ENCODE results near the gene PADI1. TPM values are rescaled to one million over a fixed set of nuclear protein-coding genes. Genes with fewer than 3 reads are reported as not detected.
"Not testable (repeated sequence)": the region's sequence is repeated elsewhere in the genome, so short reads cannot be mapped to it uniquely, and the experiment has no call there.

Gene PADI1
- total RNA-seq, 6 experiments from 2014 or later = 0.44 to 1.4 (median 0.92) TPM; not detected in 2

- H3K4me1 ChIP-seq = peaks cover 0 to 5% (median 0%) of the 10 kb centered on the region in 4 donors
- intact Hi-C loops (cut with DNase I) = loop anchor here (5.0 kb wide), 2 partner anchors 173 to 178 kb away; no protein-coding TSS in a partner anchor
- DNase-seq (no peak), ATAC-seq (no peak)
- no peaks in the 10 kb centered on the region for H3K9me3 ChIP-seq
- no peaks in the 10 kb centered on the region for H3K36me3 ChIP-seq
- WGBS (ENCODE audit: insufficient coverage, low coverage, low lambda C conversion rate, missing lambda C conversion rate) = 74% methylated on average over 8 of the region's 9 CpGs
- no peak for TF ChIP-seq CTCF (IDR thresholded peaks at IDR 0.05)
- TF ChIP-seq POLR2A (IDR thresholded peaks at IDR 0.05) = no peak
- H3K27me3 ChIP-seq = no peaks in the 10 kb centered on the region
- no peak overlapping the region for H3K4me3 ChIP-seq
- no peak overlapping the region for H3K27ac ChIP-seq
Measured at GRCh38 chr1:17235135-17235885, 30.4 kb downstream of the PADI1 start.

- DNase-seq (peak; percentile 90 to 95 (median 91)), ATAC-seq (peak; percentile 84 to 93 (median 90))
- H3K36me3 ChIP-seq = no peaks in the 10 kb centered on the region
- H3K9me3 ChIP-seq = no peaks in the 10 kb centered on the region
- no peak overlapping the region for H3K4me3 ChIP-seq
- H3K4me1 ChIP-seq = peaks cover 0 to 5% (median 0%) of the 10 kb centered on the region in 4 donors
- 25% methylated on average over 5 of the region's 18 CpGs for WGBS (ENCODE audit: insufficient coverage, low coverage, low lambda C conversion rate, missing lambda C conversion rate)
- no peaks in the 10 kb centered on the region for H3K27me3 ChIP-seq
- TF ChIP-seq POLR2A (IDR thresholded peaks at IDR 0.05) = no peak
- peak; percentile 94 to 96 (median 94) for TF ChIP-seq CTCF (IDR thresholded peaks at IDR 0.05)
- H3K27ac ChIP-seq = no peak overlapping the region
- intact Hi-C loops (cut with DNase I) = loop anchor here (5.0 kb wide), 2 partner anchors 175 to 180 kb away; no protein-coding TSS in a partner anchor
Measured at GRCh38 chr1:17236779-17237560, 32.0 kb downstream of the PADI1 start.

- ATAC-seq = no peak
- Histone ChIP-seq H3K27ac (no peak overlapping the region), H3K9me3 (no peaks in the 10 kb centered on the region), H3K27me3 (no peaks in the 10 kb centered on the region), H3K4me1 (peaks cover 0 to 5% (median 0%) of the 10 kb centered on the region in 4 donors), H3K4me3 (no peak overlapping the region), H3K36me3 (no peaks in the 10 kb centered on the region)
- intact Hi-C loops (cut with DNase I) = loop anchor here (5.0 kb wide), 2 partner anchors 175 to 180 kb away; no protein-coding TSS in a partner anchor
- no peak for DNase-seq
- WGBS (ENCODE audit: insufficient coverage, low coverage, low lambda C conversion rate, missing lambda C conversion rate) = 81% methylated on average over 3 of the region's 4 CpGs
- TF ChIP-seq POLR2A (IDR thresholded peaks at IDR 0.05) (no peak), CTCF (IDR thresholded peaks at IDR 0.05) (no peak)
Measured at GRCh38 chr1:17237561-17237903, 32.6 kb downstream of the PADI1 start.

DNA sequence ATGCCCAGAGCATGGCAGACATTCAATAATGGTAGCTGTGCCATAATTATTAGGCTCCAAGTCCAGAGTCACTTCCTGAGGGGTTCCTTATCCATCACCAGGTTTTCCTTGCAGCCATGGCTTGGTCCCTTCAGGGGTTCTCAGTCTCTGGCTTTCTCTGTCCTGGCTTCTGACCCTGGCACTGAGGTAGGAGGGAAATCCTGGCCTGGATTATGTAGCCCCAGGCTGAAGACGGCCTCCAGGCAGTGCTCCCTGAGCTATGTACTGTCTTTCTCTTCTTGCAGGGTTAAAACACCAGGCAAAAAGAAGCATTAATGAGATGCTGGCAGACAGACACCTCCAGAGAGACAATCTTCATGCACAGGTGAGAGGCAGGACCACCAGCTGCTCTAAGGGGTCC, 34.5 kb downstream of the PADI1 start:
- WGBS (ENCODE audit: insufficient coverage, low coverage, low lambda C conversion rate, missing lambda C conversion rate) = 17% methylated on average over 1 of the region's 1 CpG
- peaks cover 0 to 5% (median 0%) of the 10 kb centered on the region in 4 donors for H3K4me1 ChIP-seq
- H3K27me3 ChIP-seq = no peaks in the 10 kb centered on the region
- no peaks in the 10 kb centered on the region for H3K36me3 ChIP-seq
- TF ChIP-seq POLR2A (IDR thresholded peaks at IDR 0.05) (no peak), CTCF (IDR thresholded peaks at IDR 0.05) (no peak)
- no peak overlapping the region for H3K4me3 ChIP-seq
- intact Hi-C loops (cut with DNase I) = loop anchor here (5.0 kb wide), 2 partner anchors 177 to 182 kb away; no protein-coding TSS in a partner anchor
- H3K9me3 ChIP-seq = no peaks in the 10 kb centered on the region
- no peak for DNase-seq
- ATAC-seq = peak; percentile 46 to 70 (median 56)
- H3K27ac ChIP-seq = no peak overlapping the region

DNA sequence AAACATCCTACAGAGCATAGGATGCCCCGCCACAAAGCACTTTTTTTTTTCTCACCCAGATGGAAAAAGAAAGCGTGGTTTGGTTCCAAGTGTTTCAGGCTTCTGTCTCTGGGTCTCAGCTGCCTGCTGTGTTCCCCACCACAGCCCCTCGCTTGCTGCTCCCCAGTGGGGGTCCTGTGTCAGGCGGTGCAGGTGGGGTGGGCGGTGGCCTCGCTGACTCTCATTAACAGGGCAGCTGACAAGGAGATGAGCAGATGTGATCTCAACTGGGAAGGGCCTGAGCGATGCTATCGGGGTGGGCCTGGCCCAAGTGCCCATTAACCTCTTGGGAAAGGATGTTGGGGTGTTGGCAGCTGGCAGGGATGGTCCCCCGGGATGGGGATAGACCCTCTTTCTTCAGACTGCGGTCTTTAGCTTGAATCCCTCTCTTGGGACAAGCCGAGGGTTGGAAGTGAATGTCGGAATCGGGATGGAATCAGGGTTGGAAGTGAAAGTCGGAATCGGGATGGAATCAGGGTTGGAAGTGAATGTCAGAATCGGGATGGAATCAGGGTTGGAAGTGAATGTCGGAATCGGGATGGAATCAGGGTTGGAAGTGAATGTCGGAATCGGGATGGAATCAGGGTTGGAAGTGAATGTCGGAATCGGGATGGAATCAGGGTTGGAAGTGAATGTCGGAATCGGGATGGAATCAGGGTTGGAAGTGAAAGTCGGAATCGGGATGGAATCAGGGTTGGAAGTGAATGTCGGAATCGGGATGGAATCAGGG, 36.3 kb downstream of the PADI1 start:
- intact Hi-C loops (cut with DNase I) = loop anchor here in 1 of 2 donors (5.0 kb wide), 1 partner anchor 119 kb away; no protein-coding TSS in a partner anchor
- not testable (repeated sequence) for H3K36me3 ChIP-seq, H3K27ac ChIP-seq, DNase-seq, H3K4me1 ChIP-seq, ATAC-seq, H3K9me3 ChIP-seq, H3K4me3 ChIP-seq, H3K27me3 ChIP-seq
- WGBS (ENCODE audit: insufficient coverage, low coverage, low lambda C conversion rate, missing lambda C conversion rate) = 53% methylated on average over 22 of the region's 28 CpGs

- H3K27me3 ChIP-seq, H3K4me3 ChIP-seq, H3K36me3 ChIP-seq, H3K27ac ChIP-seq, H3K4me1 ChIP-seq, DNase-seq, ATAC-seq, H3K9me3 ChIP-seq: not testable (repeated sequence)
- WGBS (ENCODE audit: insufficient coverage, low coverage, low lambda C conversion rate, missing lambda C conversion rate) = 75% methylated on average over 11 of the region's 11 CpGs
- intact Hi-C loops (cut with DNase I) = loop anchor here in 1 of 2 donors (5.0 kb wide), 1 partner anchor 119 kb away; no protein-coding TSS in a partner anchor
Measured at GRCh38 chr1:17241780-17242074, 36.8 kb downstream of the PADI1 start.
